Measurements from ENCODE around the gene RORB. TPM values are rescaled to one million over a fixed set of nuclear protein-coding genes. Genes with fewer than 3 reads are reported as not detected.

RORB gene
- polyA plus RNA-seq, 1 donor: 0.10 TPM

DNA sequence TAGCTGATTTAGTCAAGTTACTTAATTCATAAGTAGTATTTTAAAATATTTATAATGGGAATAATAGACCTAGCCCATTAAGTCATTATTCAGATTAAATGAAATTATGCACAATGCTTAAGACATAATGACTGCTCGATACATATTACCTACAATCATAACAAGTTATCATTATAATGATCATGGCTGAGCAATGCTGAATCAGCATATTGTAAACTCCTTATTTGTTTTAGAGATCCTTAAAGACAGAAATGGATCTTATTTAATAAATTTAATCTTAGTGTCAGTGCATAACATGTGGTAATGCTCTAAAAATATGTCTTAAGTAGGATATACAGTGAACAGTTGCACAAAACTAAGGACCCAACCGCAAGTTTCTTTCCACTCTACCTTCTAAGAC lies 221.6 kb downstream of the RORB start:
- DNase-seq (ENCODE audit: low read depth): no peak

DNA sequence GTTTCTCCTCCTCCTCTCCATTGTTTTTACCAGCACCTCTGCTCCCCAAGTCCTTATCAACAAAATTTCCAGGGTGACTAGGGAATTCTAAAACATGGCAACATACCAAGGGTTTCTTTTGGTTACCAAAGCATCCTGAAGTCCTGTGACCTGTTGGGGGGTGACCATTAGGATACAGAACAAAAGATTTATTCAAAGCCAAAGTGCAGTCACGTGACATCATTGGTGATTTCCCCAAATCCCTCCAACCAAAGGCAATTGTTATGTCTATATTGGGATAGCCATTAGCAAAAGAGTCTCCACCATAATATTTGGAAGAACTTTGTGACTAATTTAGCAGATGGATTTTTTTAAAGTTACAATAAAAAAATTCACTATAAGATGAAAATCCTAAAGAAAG lies 222.2 kb downstream of the RORB start:
- no peak for DNase-seq (ENCODE audit: low read depth)

- DNase-seq (ENCODE audit: low read depth): no peak
Measured at GRCh38 chr9:74721696-74722660, 224.8 kb downstream of the RORB start.

DNA sequence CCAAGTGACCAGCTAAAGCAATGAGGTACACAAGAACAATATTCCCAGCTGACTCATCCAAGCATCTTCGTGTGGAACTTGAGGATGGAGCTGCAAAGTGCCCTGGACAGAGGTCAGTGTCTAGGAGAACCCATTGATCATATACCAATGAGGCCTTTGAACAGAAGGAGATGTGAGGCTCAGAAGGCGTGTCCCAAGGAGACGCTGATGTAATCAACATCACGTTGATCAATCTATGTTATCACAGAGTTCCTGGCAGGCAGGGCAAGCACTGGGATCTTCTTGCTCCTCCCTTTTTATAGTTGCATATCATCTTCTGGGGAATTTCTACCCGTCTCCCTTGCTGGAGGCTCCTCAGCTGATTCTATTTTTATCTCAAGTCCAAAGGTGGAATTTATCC lies 227.2 kb downstream of the RORB start:
- DNase-seq (ENCODE audit: low read depth): no peak

- DNase-seq (ENCODE audit: low read depth): no peak
Measured at GRCh38 chr9:74726581-74726980, 229.4 kb downstream of the RORB start.

DNA sequence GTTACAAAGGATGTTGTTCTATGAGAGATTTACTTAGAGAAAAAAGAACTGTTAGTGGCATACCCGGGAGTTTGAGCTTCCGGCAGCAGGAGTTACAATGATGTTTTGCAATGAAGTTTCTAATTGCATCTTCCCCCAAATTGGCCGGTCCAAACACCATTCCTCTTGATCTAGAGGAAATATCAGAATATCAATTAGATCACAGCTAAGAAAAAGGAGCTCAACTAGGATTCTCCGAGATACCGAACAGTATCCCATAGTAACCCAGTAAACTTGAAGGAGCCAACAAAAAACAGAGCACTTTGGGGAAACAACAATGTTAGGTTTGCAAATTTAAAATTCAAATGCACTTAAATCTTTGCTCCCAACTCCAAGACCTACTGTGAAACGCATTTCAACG lies 231.0 kb downstream of the RORB start:
- DNase-seq (ENCODE audit: low read depth): no peak

- no peak for DNase-seq (ENCODE audit: low read depth)
Measured at GRCh38 chr9:74729136-74729695, 232.1 kb downstream of the RORB start.

DNA sequence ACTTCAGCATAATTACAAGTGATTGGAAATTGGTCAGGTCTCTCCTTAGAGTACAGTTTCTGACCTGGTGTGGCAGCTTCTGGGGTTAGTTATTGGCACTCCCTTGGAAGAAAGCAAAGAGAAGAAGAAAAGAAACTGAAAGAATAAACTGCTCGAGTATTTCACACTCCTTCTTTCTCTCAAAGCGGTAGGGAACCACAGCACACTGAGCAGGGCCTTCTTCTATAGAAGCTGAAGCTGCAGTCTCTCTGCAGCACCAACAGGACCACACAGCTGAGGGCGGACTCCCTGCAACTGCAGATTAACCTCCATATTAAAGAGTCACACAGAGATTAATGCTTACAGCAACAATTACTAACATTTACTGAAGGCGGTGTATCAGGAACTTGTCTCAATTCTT lies 238.6 kb downstream of the RORB start:
- no peak for DNase-seq (ENCODE audit: low read depth)

DNA sequence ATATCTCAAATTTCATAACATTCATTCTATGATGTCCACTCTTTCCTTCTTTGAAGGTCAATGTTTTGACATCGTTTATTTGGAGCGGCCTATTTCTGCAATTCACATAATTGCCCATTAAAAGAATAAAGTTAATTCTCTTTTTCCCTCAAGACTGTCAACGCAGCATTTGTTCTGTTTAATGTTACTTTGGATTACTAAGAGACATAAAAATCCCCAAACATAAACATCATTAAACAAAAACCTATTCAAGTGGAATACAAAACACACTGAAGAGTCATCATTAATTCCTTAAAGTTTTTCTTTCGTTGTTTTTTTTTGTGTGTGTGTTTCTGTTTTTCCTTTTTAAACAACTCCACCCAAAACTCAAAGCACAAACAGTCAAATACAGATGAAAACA lies 239.5 kb downstream of the RORB start:
- no peak for DNase-seq (ENCODE audit: low read depth)

DNA sequence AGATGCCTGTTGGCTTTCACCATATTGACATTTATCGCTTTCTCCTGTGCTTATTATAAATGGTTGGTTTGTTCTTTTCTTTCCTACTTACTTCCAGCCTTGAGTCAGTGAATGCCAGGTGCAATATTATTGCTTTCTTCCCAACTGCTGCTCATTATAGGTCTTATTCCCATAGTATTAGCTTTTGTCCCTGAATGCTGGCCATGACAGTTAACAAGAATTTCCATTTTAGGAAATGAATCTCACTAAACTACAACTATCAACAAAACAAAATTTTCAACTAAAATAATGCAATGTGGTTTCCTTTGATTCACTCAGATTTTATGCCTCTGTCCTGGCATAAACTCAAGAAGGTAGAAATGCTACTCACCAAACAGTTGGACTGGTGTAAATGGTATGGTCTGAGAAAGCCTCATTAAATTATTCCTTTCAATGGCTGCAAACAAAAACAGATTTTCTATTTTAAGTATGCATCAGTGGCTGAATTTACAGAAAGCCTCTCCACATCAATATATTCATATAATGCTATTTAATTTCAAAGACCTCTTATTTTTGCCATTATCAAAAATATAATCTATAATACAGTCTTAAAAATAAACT lies 245.2 kb downstream of the RORB start:
- DNase-seq (ENCODE audit: low read depth): no peak
